Fibroblast of skin of left quadriceps (primary cell): ENCODE measurements around the gene PDGFC.
A peak's percentile ranks its signal among the peaks of the same experiment; 100 is the strongest.
"Not testable (repeated sequence)": the region's sequence is repeated elsewhere in the genome, so short reads cannot be mapped to it uniquely, and the experiment has no call there.

ENCODE experiments used
- DNase-seq, 2 experiments: peaks; one replicate each; pipeline ENCODE4 v3.0.0-alpha.2; 2013; ENCODE audit warnings: low read depth in 2 of 2

PDGFC gene

GRCh38 chr4:156950948-156951347 lies 20.7 kb downstream of the PDGFC start:
- no peak for DNase-seq

DNA sequence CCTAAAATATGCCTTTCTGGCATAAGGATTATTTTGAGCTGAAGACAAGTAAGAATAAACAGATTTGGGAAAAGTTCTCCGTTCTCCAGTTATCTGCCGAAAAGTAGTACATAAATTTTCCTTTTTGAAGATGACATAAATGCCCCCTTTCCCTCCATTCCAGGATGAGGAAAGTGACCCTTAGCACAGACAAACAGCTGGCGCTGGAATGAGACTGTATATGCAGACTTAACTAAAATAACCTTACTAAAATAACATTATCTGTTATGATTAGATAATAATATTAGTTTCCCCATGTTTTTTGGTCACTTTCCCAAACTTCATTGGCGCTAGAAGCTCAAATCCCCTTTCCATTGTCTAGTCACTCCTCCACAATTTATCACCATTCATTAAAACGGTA lies 21.5 kb downstream of the PDGFC start:
- no peak for DNase-seq

- DNase-seq, result peak; percentile 56 to 64
These were observed 22.2 kb downstream of the PDGFC start for GRCh38 chr4:156949373-156949814.

DNA sequence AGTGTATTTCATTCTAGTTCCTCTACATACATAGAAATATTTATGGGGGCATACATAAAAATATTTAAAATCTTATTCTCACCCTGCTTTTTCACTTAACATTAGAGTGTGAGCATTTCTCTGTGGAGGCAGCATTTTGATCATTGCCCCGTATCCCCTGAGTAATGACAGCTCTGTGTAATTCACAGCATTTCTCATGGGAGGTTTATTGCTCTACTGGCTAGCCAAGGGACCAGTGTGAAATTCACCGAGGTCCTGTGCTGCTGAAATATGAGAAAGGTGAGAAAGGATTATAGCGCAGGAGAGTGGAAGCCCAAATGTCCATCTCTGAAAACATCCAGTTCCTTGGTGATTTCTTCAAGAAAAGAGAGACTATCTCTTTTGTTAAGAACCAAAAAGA lies 22.9 kb downstream of the PDGFC start:
- no peak for DNase-seq

- no peak for DNase-seq
These were observed 23.5 kb downstream of the PDGFC start for GRCh38 chr4:156948133-156948532.

GRCh38 chr4:156946516-156947424 lies 24.8 kb downstream of the PDGFC start:
- peak; percentile 89 to 91 for DNase-seq

GRCh38 chr4:156945532-156945931 lies 26.1 kb downstream of the PDGFC start:
- DNase-seq, result no peak

GRCh38 chr4:156942991-156943390 lies 28.6 kb downstream of the PDGFC start:
- no peak for DNase-seq

- DNase-seq, result peak; percentile 91 to 92
These were observed 29.6 kb downstream of the PDGFC start for GRCh38 chr4:156941940-156942548.

- no peak for DNase-seq
These were observed 31.8 kb downstream of the PDGFC start for GRCh38 chr4:156939801-156940200.

DNA sequence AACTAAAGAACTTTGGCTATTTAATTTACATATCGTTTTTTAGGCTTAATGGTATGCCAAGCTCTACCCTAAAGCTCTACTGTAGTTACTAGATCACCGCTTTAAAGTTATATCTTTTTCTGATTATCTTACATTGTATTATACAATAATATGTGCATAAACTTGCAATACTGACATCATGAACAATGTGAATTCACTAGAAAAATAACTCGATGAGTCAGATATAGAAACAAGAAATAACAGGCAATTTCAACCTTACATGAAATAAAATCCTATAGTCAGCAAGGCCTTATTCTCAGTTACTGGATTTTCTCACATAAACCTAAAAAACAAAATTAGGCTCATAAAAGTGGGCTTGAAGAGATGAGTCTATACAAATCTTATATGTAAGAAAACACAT lies 32.5 kb downstream of the PDGFC start:
- no peak for DNase-seq

GRCh38 chr4:156934259-156934635 lies 37.4 kb downstream of the PDGFC start:
- DNase-seq, result no peak

- peak; percentile 78 to 80 for DNase-seq
These were observed 37.9 kb downstream of the PDGFC start for GRCh38 chr4:156933633-156934258.

GRCh38 chr4:156932360-156932759 lies 39.2 kb downstream of the PDGFC start:
- not testable (repeated sequence) for DNase-seq

DNA sequence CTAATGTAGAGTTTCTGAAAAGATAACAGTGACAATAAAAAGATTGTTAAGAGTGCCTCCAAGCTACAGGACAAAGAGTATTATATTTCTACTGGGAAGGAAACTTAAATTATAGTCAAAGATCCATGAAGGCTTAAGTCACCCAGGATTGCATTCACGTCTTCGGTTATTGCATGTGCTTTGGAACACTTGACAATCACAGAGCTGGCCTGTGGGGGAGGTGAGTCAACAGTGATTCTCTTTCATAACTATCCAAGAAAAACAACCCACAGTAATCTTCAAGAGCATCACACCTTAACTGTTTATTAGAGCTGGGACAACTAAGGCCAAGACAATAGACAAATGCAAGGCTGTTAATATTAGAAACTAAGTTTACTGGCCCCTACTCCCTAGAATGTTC lies 40.3 kb downstream of the PDGFC start:
- peak; percentile 42 to 49 for DNase-seq

DNA sequence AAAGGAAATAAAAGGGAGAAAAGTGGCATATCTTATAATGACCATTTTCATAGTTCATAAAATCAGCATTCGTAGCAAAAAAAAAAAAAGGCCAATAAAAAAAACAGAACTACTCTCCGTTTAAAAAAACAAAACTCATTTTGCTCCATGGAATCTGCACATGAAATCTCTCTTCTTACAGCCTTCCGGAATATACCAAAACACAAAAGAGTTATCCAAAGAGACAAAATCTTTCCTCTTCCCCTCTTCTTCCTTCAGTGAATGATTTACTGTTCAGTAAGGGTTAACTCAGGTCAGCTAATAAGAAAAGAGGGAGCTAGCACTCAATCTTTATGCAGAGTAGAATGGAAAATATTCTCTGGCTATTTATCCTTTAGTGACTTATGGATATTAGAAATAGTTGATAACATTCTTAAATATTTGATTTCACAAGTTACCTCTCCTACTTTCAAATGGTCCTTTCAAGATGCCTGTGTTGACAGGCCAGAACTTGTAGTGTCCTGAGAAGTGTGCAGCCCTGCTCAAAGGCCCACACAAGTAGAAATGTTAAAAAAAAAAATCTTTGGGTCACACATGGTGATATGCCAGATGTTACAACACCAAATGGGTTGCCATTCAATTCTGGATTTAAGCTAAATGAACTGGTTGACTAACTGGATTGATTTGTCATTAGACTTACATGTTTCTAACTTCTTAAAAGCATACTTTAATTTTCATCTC lies 42.1 kb downstream of the PDGFC start:
- DNase-seq, result no peak

GRCh38 chr4:156924774-156925315 lies 46.8 kb downstream of the PDGFC start:
- no peak for DNase-seq

- DNase-seq, result no peak
These were observed 48.1 kb downstream of the PDGFC start for GRCh38 chr4:156923525-156923924.

GRCh38 chr4:156915221-156915620 lies 56.4 kb downstream of the PDGFC start:
- no peak for DNase-seq

GRCh38 chr4:156913234-156913633 lies 58.4 kb downstream of the PDGFC start:
- no peak for DNase-seq

DNA sequence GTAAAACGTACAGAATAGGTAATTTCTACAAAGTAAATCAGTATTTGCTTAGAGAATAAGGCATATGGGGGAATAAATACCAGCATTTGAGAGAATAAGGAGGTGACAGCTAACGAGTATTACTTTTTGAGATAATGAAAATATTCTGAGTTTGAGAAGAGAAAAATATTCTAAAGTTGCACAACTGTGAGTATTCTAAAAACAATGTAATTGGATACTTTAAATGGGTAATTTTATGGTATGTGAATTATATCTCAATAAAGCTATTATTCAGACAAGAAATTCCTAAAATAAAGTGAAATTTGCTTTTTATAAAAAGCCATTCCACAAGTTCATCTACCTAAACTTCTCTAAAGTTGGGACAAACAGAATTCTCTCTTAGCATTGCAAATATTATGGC lies 62.6 kb downstream of the PDGFC start:
- no peak for DNase-seq

- DNase-seq, result no peak
These were observed 65.3 kb downstream of the PDGFC start for GRCh38 chr4:156906325-156906724.
